ENCODE results near the gene C1QL2. TPM values are rescaled to one million over a fixed set of nuclear protein-coding genes. Genes with fewer than 3 reads are reported as not detected.

The C1QL2 gene
- total RNA-seq, 1 donor from 2014 or later = not detected

DNA sequence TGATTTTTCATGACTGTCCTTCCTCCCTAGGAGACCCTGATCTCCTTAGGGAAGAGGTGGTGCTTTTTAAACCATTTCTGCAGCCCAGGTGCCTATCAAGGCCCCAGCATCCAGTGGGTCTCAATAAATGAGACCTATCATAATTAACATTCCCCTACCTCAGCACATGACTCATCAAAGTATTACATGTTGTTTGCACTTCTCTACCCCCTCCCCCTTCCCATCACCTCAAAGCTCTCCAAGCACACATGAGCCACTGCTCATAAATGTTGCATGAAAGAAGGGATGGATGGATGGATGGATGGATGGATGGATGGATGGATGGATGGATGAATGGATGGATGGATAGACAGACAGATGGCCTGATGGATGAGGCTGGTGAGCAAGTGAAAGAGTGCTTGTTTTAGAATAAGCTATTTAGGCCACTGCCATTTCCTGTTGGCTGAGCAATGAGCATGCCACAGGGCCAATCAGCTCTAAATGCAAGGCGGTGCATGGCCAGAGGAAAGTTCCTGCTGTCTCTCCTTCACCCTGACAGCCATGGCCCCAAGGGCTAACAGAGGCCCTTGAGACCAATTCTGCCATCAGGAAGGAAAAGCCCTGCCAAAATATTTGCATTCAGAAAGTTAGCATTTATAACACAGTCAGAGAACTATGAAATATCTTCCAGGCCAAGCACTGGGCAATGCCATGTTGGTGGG, 44.2 kb upstream of the C1QL2 start:
- DNase-seq (no peak), ATAC-seq (ENCODE audit: low read depth) (no peak)
- intact Hi-C loops (cut with micrococcal nuclease) = no loop called here
- CTCF ChIA-PET = no interaction called here
- H3K36me3 Mint-ChIP-seq (ENCODE audit: low read depth) = no peaks in the 10 kb centered on the region
- peaks cover 6% of the 10 kb centered on the region for H3K4me1 Mint-ChIP-seq
- TF ChIP-seq, protein P1, sequence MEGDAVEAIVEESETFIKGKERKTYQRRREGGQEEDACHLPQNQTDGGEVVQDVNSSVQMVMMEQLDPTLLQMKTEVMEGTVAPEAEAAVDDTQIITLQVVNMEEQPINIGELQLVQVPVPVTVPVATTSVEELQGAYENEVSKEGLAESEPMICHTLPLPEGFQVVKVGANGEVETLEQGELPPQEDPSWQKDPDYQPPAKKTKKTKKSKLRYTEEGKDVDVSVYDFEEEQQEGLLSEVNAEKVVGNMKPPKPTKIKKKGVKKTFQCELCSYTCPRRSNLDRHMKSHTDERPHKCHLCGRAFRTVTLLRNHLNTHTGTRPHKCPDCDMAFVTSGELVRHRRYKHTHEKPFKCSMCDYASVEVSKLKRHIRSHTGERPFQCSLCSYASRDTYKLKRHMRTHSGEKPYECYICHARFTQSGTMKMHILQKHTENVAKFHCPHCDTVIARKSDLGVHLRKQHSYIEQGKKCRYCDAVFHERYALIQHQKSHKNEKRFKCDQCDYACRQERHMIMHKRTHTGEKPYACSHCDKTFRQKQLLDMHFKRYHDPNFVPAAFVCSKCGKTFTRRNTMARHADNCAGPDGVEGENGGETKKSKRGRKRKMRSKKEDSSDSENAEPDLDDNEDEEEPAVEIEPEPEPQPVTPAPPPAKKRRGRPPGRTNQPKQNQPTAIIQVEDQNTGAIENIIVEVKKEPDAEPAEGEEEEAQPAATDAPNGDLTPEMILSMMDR (IDR thresholded peaks at IDR 0.05) = no peak
- peaks cover 3% of the 10 kb centered on the region for H3K27me3 Mint-ChIP-seq
- POLR2A ChIA-PET = no interaction called here
- no peak overlapping the region for H3K27ac Mint-ChIP-seq
- no peaks in the 10 kb centered on the region for H3K9me3 Mint-ChIP-seq
- no peak overlapping the region for H3K4me3 Mint-ChIP-seq

DNA sequence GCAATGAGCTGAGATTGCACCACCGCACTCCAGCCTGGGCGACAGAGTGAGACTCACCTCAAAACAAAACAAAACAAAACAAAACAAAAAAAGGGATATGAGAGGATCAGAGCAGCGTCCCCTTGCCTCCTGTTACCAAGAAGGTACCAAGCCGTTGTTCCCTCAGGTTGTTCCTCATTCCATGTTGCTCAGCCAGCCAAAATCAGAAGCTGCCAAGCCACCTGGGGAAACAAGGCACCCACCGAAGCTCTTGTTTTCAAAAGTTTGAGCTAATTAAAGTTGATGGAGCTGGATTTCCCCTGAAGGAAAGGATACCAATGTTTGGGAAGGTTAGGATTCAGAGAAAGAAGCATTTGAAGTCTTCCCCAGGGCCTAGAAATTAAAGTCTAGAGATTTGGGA, 43.3 kb upstream of the C1QL2 start:
- intact Hi-C loops (cut with micrococcal nuclease) = no loop called here
- DNase-seq = no peak
- Mint-ChIP-seq H3K4me3 (no peak overlapping the region), H3K9me3 (no peaks in the 10 kb centered on the region), H3K4me1 (peaks cover 6% of the 10 kb centered on the region), H3K36me3 (ENCODE audit: low read depth) (no peaks in the 10 kb centered on the region), H3K27ac (no peak overlapping the region), H3K27me3 (peaks cover 3% of the 10 kb centered on the region)
- ChIA-PET CTCF (no interaction called here), POLR2A (no interaction called here)
- TF ChIP-seq, protein P1 (IDR thresholded peaks at IDR 0.05) = no peak
- no peak for ATAC-seq (ENCODE audit: low read depth)

DNA sequence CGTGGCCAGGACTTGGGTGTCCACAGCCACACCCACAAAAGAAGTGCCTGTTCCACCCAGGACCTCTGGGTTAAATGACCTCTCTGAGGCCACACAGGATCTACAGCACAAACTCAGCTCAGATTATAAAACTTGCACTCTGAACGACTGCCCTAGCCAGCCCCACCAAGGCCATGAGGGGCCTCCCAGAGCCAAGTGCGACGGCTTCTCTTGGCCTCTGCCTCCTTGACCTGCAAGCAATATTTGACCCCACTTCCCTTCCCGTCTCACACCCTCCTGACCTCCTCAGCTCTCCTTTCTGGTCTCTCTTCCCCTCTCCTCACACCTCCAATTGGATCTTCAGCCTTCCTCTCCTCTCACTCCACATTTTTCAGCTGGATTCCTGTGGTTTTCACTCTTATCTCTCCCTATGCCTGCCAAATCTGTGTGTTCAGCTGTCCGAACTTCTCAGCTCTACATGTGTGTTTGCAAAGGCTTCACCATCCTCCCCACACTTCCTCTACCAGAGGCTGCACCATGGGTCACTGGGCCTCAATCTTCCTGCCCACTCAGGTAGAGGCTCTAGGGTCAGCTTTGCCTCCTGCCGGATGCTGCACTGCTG, 39.8 kb upstream of the C1QL2 start:
- Mint-ChIP-seq H3K4me1 (peaks cover 6% of the 10 kb centered on the region), H3K4me3 (no peak overlapping the region), H3K36me3 (ENCODE audit: low read depth) (no peaks in the 10 kb centered on the region), H3K27ac (no peak overlapping the region), H3K27me3 (peaks cover 16% of the 10 kb centered on the region), H3K9me3 (no peaks in the 10 kb centered on the region)
- intact Hi-C loops (cut with micrococcal nuclease) = no loop called here
- no peak for ATAC-seq (ENCODE audit: low read depth)
- ChIA-PET POLR2A (no interaction called here), CTCF (no interaction called here)
- TF ChIP-seq, protein P1 (IDR thresholded peaks at IDR 0.05) = no peak
- DNase-seq = no peak

DNA sequence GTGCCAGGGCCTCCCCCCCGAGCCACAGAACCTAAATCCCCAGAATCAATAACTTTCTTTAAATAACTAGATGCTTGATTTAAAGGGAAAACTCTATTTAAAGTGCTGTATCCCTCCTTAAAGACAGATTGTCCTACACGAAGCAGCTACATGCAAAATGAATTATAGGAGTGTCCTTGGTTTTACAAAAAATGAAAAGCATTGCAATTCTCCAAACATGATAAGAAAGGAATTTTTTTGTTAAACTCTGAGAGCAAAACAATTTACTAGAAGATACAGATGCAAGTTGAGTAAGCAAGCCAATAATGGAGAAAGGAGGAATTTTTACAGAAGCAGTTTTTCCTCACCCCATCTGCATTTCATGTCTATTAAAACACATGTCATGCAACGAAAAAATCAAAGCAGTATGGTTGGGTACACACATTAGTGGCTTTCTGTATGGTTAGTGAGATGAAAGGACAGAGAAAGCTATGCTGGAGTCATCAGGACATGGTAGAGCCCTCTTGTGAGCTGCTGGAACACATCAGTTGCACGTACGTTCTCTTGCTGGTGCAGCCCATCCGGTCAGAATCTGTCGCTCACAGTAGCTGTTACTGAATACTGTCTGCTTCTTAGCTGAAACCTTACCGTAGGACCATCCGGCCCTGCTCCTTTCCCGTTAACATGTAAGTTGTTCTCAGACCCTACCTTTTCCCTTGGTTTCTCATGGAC, 39.1 kb upstream of the C1QL2 start:
- H3K27me3 Mint-ChIP-seq = peaks cover 17% of the 10 kb centered on the region
- no peak for DNase-seq
- H3K4me1 Mint-ChIP-seq = peaks cover 3% of the 10 kb centered on the region
- no peak overlapping the region for H3K4me3 Mint-ChIP-seq
- ChIA-PET POLR2A (no interaction called here), CTCF (no interaction called here)
- intact Hi-C loops (cut with micrococcal nuclease) = no loop called here
- no peak for ATAC-seq (ENCODE audit: low read depth)
- TF ChIP-seq, protein P1 (IDR thresholded peaks at IDR 0.05) = no peak
- no peak overlapping the region for H3K27ac Mint-ChIP-seq
- H3K36me3 Mint-ChIP-seq (ENCODE audit: low read depth) = no peaks in the 10 kb centered on the region
- no peaks in the 10 kb centered on the region for H3K9me3 Mint-ChIP-seq

DNA sequence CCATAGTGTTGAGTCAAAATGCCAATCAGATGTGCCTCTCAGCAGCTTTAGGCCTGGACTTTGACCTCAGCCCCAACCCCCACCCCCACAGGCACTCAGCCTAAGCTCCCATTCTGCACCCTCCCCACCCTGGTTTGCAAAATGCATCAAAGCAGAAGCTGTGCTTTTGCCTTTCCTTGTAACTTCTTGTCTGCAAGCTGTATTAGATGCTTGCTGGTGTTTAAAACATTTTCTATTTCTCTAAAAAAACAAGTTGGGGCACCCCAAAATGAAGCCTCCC, 38.5 kb upstream of the C1QL2 start:
- no peaks in the 10 kb centered on the region for H3K36me3 Mint-ChIP-seq (ENCODE audit: low read depth)
- POLR2A ChIA-PET = no interaction called here
- TF ChIP-seq, protein P1 (IDR thresholded peaks at IDR 0.05) = no peak
- DNase-seq (no peak), ATAC-seq (ENCODE audit: low read depth) (no peak)
- peaks cover 17% of the 10 kb centered on the region for H3K27me3 Mint-ChIP-seq
- no peaks in the 10 kb centered on the region for H3K9me3 Mint-ChIP-seq
- CTCF ChIA-PET = no interaction called here
- no peak overlapping the region for H3K27ac Mint-ChIP-seq
- H3K4me1 Mint-ChIP-seq = no peaks in the 10 kb centered on the region
- no peak overlapping the region for H3K4me3 Mint-ChIP-seq
- intact Hi-C loops (cut with micrococcal nuclease) = no loop called here

All from activated B cell treated with CpG ODN at 0.5 μM for 24 hours (primary cell).